AG04450 (cell line): ENCODE measurements around the gene ZNF385A. TPM values are rescaled to one million over a fixed set of nuclear protein-coding genes. Genes with fewer than 3 reads are reported as not detected.

Experiments used
- CTCF ChIA-PET: fragments of 300-600, 350-600 bp; formaldehyde crosslinking; extraction: SDS; loops from one replicate; lab custom pipeline; 2022; ENCODE audit warnings: antibody characterized with exemption, inconsistent platforms; lab: Charles Lee
- POLR2A ChIA-PET: fragments of 350-600 bp; formaldehyde crosslinking; extraction: SDS; loops from one replicate; lab custom pipeline; 2021; ENCODE audit warnings: antibody characterized with exemption, inconsistent platforms; lab: Yijun Ruan, JAX
- DNase-seq: peaks from one replicate; pipeline ENCODE4 v3.0.0-alpha.2; 2011; ENCODE audit warnings: low read depth, low spot score
- H3K27ac ChIP-seq: one replicate; pipeline ENCODE4 v1.5.1; 2012; ENCODE audit warnings: low read depth, low read length, control low read depth
- H3K27me3 ChIP-seq: one replicate; pipeline ENCODE4 v1.6.0; 2012; ENCODE audit warnings: low read length; ENCODE audit not compliant: control insufficient read depth, insufficient read depth
- H3K4me3 ChIP-seq: 2 replicates; pipeline ENCODE4 v1.5.1; 2011; ENCODE audit warnings: mild to moderate bottlenecking, low read depth, low read length, control low read depth
- H3K9me3 ChIP-seq: 2 replicates; pipeline ENCODE4 v1.5.1; 2012; ENCODE audit warnings: low read length; ENCODE audit not compliant: control insufficient read depth, insufficient read depth
- CTCF ChIP-seq: IDR thresholded peaks from 2 replicates; pipeline ENCODE4 v1.5.1; 2011; ENCODE audit warnings: low read depth, low read length, control low read depth, inconsistent platforms
- polyA plus RNA-seq: library from polyadenylated mRNA; depleted of rRNA; stranded (reverse); fragments of >200 nt; gene quantifications from 2 replicates; pipeline ENCODE4 v1.2.3, GENCODE V29; 2011

The ZNF385A gene
- polyA plus RNA-seq, 1 experiment: 1.5 TPM

GRCh38 chr12:54388237-54389133 lies 4.0 kb upstream of the ZNF385A start:
- DNase-seq: no peak
- POLR2A ChIA-PET: no interaction called here
- TF ChIP-seq CTCF: no peak

GRCh38 chr12:54387114-54387467 lies 2.6 kb upstream of the ZNF385A start:
- no peak for DNase-seq
- Histone ChIP-seq H3K4me3 (no peak overlapping the region), H3K27ac (no peak overlapping the region), H3K27me3 (no peaks in the 10 kb centered on the region), H3K9me3 (no peaks in the 10 kb centered on the region)
- TF ChIP-seq CTCF: no peak
- POLR2A ChIA-PET: no interaction called here
- CTCF ChIA-PET: interaction anchor here (1.5 to 11.6 kb wide), 4 partner anchors 13 to 173 kb away, joined by 5 to 212 read pairs (median 7); no protein-coding TSS in a partner anchor

More at GRCh38 chr12:54388237-54389133, 4.0 kb upstream of the ZNF385A start:
- no peak overlapping the region for H3K4me3 ChIP-seq
- H3K9me3 ChIP-seq: no peaks in the 10 kb centered on the region
- H3K27me3 ChIP-seq: no peaks in the 10 kb centered on the region
- no peak overlapping the region for H3K27ac ChIP-seq
- CTCF ChIA-PET: interaction anchor here (1.2 to 11.6 kb wide), 3 partner anchors 9 to 18 kb away, joined by 8 to 212 read pairs (median 12); no protein-coding TSS in a partner anchor

- DNase-seq: no peak
- no peak overlapping the region for H3K4me3 ChIP-seq
- no peaks in the 10 kb centered on the region for H3K9me3 ChIP-seq
- POLR2A ChIA-PET: no interaction called here
- no peak overlapping the region for H3K27ac ChIP-seq
- H3K27me3 ChIP-seq: no peaks in the 10 kb centered on the region
- CTCF ChIA-PET: interaction anchor here (1.5 to 11.6 kb wide), 4 partner anchors 13 to 172 kb away, joined by 5 to 212 read pairs (median 7); no protein-coding TSS in a partner anchor
- no peak for TF ChIP-seq CTCF
Measured at GRCh38 chr12:54386403-54387113, 2.0 kb upstream of the ZNF385A start.

GRCh38 chr12:54385251-54385914 lies 850 bp upstream of the ZNF385A start:
- ChIA-PET CTCF (interaction anchor here (1.3 to 11.6 kb wide), 5 partner anchors 8 to 171 kb away, joined by 4 to 212 read pairs (median 6); no protein-coding TSS in a partner anchor), POLR2A (interaction anchor here (0.6 kb wide), 1 partner anchor 1527 kb away, joined by 4 read pairs; no protein-coding TSS in a partner anchor)
- TF ChIP-seq CTCF: no peak
- no peak overlapping the region for H3K4me3 ChIP-seq
- H3K27me3 ChIP-seq: no peaks in the 10 kb centered on the region
- H3K27ac ChIP-seq: no peak overlapping the region
- H3K9me3 ChIP-seq: no peaks in the 10 kb centered on the region
- no peak for DNase-seq
